ENCODE data around the gene ACOT7. TPM values are rescaled to one million over a fixed set of nuclear protein-coding genes. Genes with fewer than 3 reads are reported as not detected.

ACOT7 gene
- total and polyA plus RNA-seq, 2 donors (not counting 1 experiment from before 2014, with no cell fraction given): 4.2 to 4.6 TPM

DNA sequence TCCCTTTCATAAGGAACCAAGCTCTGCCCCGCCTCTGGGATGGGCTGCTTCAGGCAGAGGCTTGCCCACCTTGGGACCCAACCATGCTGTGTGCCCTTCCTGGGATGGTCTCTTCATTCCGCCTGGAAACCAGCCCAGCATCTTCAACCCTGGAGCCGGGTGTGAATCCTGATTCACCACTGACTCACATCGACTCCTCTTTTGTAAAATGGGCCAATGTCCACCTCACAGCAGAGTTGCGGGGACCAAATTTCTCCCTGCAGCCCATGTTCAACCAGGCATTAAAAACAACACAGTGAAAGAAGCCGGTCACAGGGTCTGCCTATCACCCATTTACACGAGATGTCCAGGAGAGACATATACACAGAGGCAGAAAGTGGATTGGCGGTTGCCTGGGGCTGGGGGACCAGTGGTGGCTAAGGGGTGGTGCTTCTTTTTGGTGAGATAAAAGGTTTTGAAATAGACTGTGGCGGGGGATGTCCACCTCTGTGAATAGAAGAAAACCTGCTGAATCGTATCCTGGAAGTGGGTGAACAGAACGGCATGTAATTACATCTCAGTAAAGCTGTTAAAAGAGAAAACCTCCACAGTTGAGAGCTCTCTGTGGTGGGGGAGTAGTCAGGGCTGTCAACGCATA lies 125.8 kb downstream of the ACOT7 start:
- Histone ChIP-seq H3K4me3 (ENCODE audit: control extremely low read depth in 1 of 5, extremely low read depth in 1 of 5, insufficient read depth in 1 of 5, low read depth in 2 of 5, low read length in 4 of 5) (no peak overlapping the region), H3K9me3 (ENCODE audit: control extremely low read depth in 1 of 3, control insufficient read depth in 2 of 3, insufficient read depth in 1 of 3, low read length in 2 of 3) (no peaks in the 10 kb centered on the region), H3K9ac (ENCODE audit: low read length) (no peak overlapping the region), H3K27me3 (replicated peaks in 1 of 4; ENCODE audit: control extremely low read depth in 1 of 4, control insufficient read depth in 3 of 4, insufficient read depth in 4 of 4, low read length in 3 of 4) (peaks cover 0 to 4% (median 0%) of the 10 kb centered on the region in 4 experiments), H2AFZ (ENCODE audit: insufficient read depth, low read depth, low read length, poor library complexity, severe bottlenecking) (no peak overlapping the region), H3K36me3 (replicated peaks in 1 of 2; ENCODE audit: control extremely low read depth in 1 of 2, control insufficient read depth in 1 of 2, extremely low read depth in 1 of 2, insufficient read depth in 2 of 2, low read length in 1 of 2) (no peaks in the 10 kb centered on the region), H4K20me1 (ENCODE audit: control insufficient read depth, insufficient read depth, low read length, poor library complexity, severe bottlenecking) (no peaks in the 10 kb centered on the region), H3K4me2 (replicated peaks; ENCODE audit: low read depth, low read length, poor library complexity, severe bottlenecking) (no peak overlapping the region), H3K4me1 (ENCODE audit: control insufficient read depth in 2 of 2, insufficient read depth in 2 of 2, low read length in 2 of 2) (no peaks in the 10 kb centered on the region), H3K27ac (ENCODE audit: low read length in 2 of 2) (no peak overlapping the region), H3K79me2 (ENCODE audit: control insufficient read depth, insufficient read depth, low read length) (no peaks in the 10 kb centered on the region)
- Mint-ChIP-seq H3K4me1 (no peaks in the 10 kb centered on the region), H3K27ac (no peak overlapping the region), H3K27me3 (no peaks in the 10 kb centered on the region), H3K4me3 (no peak overlapping the region), H3K9me3 (ENCODE audit: insufficient read depth) (no peaks in the 10 kb centered on the region)
- ATAC-seq (ENCODE audit: low read depth) (no peak), DNase-seq (no peak)
- WGBS (ENCODE audit: insufficient coverage): 100% methylated on average over 7 of the region's 12 CpGs
- TF ChIP-seq, protein P1, sequence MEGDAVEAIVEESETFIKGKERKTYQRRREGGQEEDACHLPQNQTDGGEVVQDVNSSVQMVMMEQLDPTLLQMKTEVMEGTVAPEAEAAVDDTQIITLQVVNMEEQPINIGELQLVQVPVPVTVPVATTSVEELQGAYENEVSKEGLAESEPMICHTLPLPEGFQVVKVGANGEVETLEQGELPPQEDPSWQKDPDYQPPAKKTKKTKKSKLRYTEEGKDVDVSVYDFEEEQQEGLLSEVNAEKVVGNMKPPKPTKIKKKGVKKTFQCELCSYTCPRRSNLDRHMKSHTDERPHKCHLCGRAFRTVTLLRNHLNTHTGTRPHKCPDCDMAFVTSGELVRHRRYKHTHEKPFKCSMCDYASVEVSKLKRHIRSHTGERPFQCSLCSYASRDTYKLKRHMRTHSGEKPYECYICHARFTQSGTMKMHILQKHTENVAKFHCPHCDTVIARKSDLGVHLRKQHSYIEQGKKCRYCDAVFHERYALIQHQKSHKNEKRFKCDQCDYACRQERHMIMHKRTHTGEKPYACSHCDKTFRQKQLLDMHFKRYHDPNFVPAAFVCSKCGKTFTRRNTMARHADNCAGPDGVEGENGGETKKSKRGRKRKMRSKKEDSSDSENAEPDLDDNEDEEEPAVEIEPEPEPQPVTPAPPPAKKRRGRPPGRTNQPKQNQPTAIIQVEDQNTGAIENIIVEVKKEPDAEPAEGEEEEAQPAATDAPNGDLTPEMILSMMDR (IDR thresholded peaks at IDR 0.05): no peak
- TF ChIP-seq EZH2 (IDR thresholded peaks at IDR 0.05; ENCODE audit: borderline replicate concordance, insufficient read depth, low read depth, low read length, poor library complexity, severe bottlenecking): no peak
- CTCF ChIA-PET: interaction anchor here (0.6 to 1.3 kb wide), 2 partner anchors 17 to 164 kb away, joined by 3 to 4 read pairs; no protein-coding TSS in a partner anchor
- intact Hi-C loops (cut with micrococcal nuclease): no loop called here
- POLR2A ChIA-PET: no interaction called here

DNA sequence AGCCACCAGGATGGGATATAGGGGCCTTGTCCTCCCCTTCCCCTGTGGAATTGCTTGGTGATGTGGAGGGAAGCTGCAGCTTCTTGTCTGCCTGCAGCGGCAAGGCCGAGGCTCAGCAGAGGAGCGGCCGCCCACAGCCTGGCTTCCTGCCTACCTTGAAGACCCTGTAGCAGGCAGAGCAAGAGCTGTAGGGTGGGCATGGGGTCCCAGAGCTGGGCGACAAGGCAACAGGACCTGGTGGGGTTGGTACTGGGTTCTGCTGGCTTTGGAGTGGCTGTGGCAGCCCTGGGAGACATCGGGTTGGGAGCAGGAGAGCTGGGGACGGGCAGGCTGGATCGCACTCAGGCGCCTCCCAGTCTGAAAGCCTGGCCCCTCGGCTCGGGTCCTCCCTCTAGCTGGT lies 126.9 kb downstream of the ACOT7 start:
- 99% methylated on average over 10 of the region's 11 CpGs for WGBS (ENCODE audit: insufficient coverage)
- Mint-ChIP-seq H3K27me3 (no peaks in the 10 kb centered on the region), H3K4me1 (peaks cover 2% of the 10 kb centered on the region), H3K27ac (no peak overlapping the region), H3K4me3 (no peak overlapping the region), H3K9me3 (ENCODE audit: insufficient read depth) (no peaks in the 10 kb centered on the region)
- Histone ChIP-seq H3K36me3 (replicated peaks in 1 of 2; ENCODE audit: control extremely low read depth in 1 of 2, control insufficient read depth in 1 of 2, extremely low read depth in 1 of 2, insufficient read depth in 2 of 2, low read length in 1 of 2) (no peaks in the 10 kb centered on the region), H3K27me3 (replicated peaks in 1 of 4; ENCODE audit: control extremely low read depth in 1 of 4, control insufficient read depth in 3 of 4, insufficient read depth in 4 of 4, low read length in 3 of 4) (peaks cover 0 to 14% (median 1%) of the 10 kb centered on the region in 4 experiments), H3K4me2 (replicated peaks; ENCODE audit: low read depth, low read length, poor library complexity, severe bottlenecking) (no peak overlapping the region), H3K79me2 (ENCODE audit: control insufficient read depth, insufficient read depth, low read length) (no peaks in the 10 kb centered on the region), H2AFZ (ENCODE audit: insufficient read depth, low read depth, low read length, poor library complexity, severe bottlenecking) (no peak overlapping the region), H3K4me1 (ENCODE audit: control insufficient read depth in 2 of 2, insufficient read depth in 2 of 2, low read length in 2 of 2) (peaks cover under 1 to 1% of the 10 kb centered on the region in 2 donors), H3K9me3 (ENCODE audit: control extremely low read depth in 1 of 3, control insufficient read depth in 2 of 3, insufficient read depth in 1 of 3, low read length in 2 of 3) (peaks cover 0 to 3% (median 0%) of the 10 kb centered on the region in 3 donors), H3K9ac (ENCODE audit: low read length) (no peak overlapping the region), H3K4me3 (ENCODE audit: control extremely low read depth in 1 of 5, extremely low read depth in 1 of 5, insufficient read depth in 1 of 5, low read depth in 2 of 5, low read length in 4 of 5) (no peak overlapping the region), H3K27ac (ENCODE audit: low read length in 2 of 2) (no peak overlapping the region), H4K20me1 (ENCODE audit: control insufficient read depth, insufficient read depth, low read length, poor library complexity, severe bottlenecking) (no peaks in the 10 kb centered on the region)
- no peak for DNase-seq
- CTCF ChIA-PET: interaction anchor here (1.3 kb wide), 1 partner anchor 16 kb away, joined by 4 read pairs; no protein-coding TSS in a partner anchor
- intact Hi-C loops (cut with micrococcal nuclease): no loop called here
- no peak for TF ChIP-seq EZH2 (IDR thresholded peaks at IDR 0.05; ENCODE audit: borderline replicate concordance, insufficient read depth, low read depth, low read length, poor library complexity, severe bottlenecking)
- TF ChIP-seq, protein P1 (IDR thresholded peaks at IDR 0.05): no peak
- no peak for ATAC-seq (ENCODE audit: low read depth)
- POLR2A ChIA-PET: no interaction called here
